Astrocyte of the spinal cord (primary cell): ENCODE data around the gene EMILIN1.

ENCODE experiments used
- DNase-seq: peaks from one replicate; pipeline ENCODE4 v3.0.0; 2011; ENCODE audit warnings: low read depth, low spot score
- H3K4me3 ChIP-seq: 2 replicates; pipeline ENCODE4 v1.5.1; 2011; ENCODE audit warnings: low read depth, mild to moderate bottlenecking, low read length, moderate library complexity
- CTCF ChIP-seq: IDR thresholded peaks from 2 replicates; pipeline ENCODE4 v1.5.1; 2012; ENCODE audit warnings: low read depth, mild to moderate bottlenecking, low read length, inconsistent platforms
- in situ Hi-C: cut with HindIII; loops from 2 replicates; pipeline ENCODE4 v1.10.0; 2017; ENCODE audit warnings: low sequenced_read_pairs

The EMILIN1 gene

GRCh38 chr2:27126252-27126710 lies 47.9 kb downstream of the EMILIN1 start:
- no peak for DNase-seq
- no peak for TF ChIP-seq CTCF
- H3K4me3 ChIP-seq: no peak overlapping the region
- in situ Hi-C loops: no loop called here

GRCh38 chr2:27127883-27128667 lies 49.7 kb downstream of the EMILIN1 start:
- H3K4me3 ChIP-seq: no peak overlapping the region
- in situ Hi-C loops: no loop called here
- TF ChIP-seq CTCF: no peak
- no peak for DNase-seq

GRCh38 chr2:27128668-27129571 lies 50.5 kb downstream of the EMILIN1 start:
- in situ Hi-C loops: no loop called here
- H3K4me3 ChIP-seq: no peak overlapping the region
- TF ChIP-seq CTCF: no peak
- DNase-seq: no peak

GRCh38 chr2:27130396-27130795 lies 52.0 kb downstream of the EMILIN1 start:
- no peak overlapping the region for H3K4me3 ChIP-seq
- in situ Hi-C loops: no loop called here
- no peak for DNase-seq
- TF ChIP-seq CTCF: no peak

GRCh38 chr2:27131429-27131828 lies 53.0 kb downstream of the EMILIN1 start:
- no peak for DNase-seq
- TF ChIP-seq CTCF: no peak
- H3K4me3 ChIP-seq: no peak overlapping the region
- in situ Hi-C loops: no loop called here

GRCh38 chr2:27133195-27133875 lies 54.9 kb downstream of the EMILIN1 start:
- in situ Hi-C loops: no loop called here
- DNase-seq: no peak
- peak overlapping the region; percentile 75 for H3K4me3 ChIP-seq
- no peak for TF ChIP-seq CTCF
